GM21737 (cell line): ENCODE data around the gene CAMTA1.

ENCODE experiments used
- ATAC-seq: cut with Tn5 transposase; IDR thresholded peaks from one replicate; pipeline ENCODE4 v1.9.1; 2021; ENCODE audit warnings: mild to moderate bottlenecking, moderate library complexity; ENCODE audit not compliant: unreplicated experiment

The CAMTA1 gene

GRCh38 chr1:7177021-7177420, 391.8 kb downstream of the CAMTA1 start:
- no peak for ATAC-seq

- no peak for ATAC-seq
Measured at GRCh38 chr1:7177438-7178146, 392.3 kb downstream of the CAMTA1 start.

- no peak for ATAC-seq
Measured at GRCh38 chr1:7178336-7178735, 393.1 kb downstream of the CAMTA1 start.

GRCh38 chr1:7178741-7179140, 393.5 kb downstream of the CAMTA1 start:
- ATAC-seq: no peak

- no peak for ATAC-seq
Measured at GRCh38 chr1:7185721-7186120, 400.5 kb downstream of the CAMTA1 start.

- ATAC-seq: no peak
Measured at GRCh38 chr1:7186382-7187111, 401.3 kb downstream of the CAMTA1 start.

GRCh38 chr1:7187112-7187493, 401.8 kb downstream of the CAMTA1 start:
- no peak for ATAC-seq

- ATAC-seq: no peak
Measured at GRCh38 chr1:7190261-7190660, 405.0 kb downstream of the CAMTA1 start.

GRCh38 chr1:7192453-7192852, 407.2 kb downstream of the CAMTA1 start:
- no peak for ATAC-seq

GRCh38 chr1:7196036-7196911, 411.0 kb downstream of the CAMTA1 start:
- no peak for ATAC-seq

GRCh38 chr1:7198664-7199063, 413.4 kb downstream of the CAMTA1 start:
- no peak for ATAC-seq

GRCh38 chr1:7199077-7199779, 414.0 kb downstream of the CAMTA1 start:
- no peak for ATAC-seq

GRCh38 chr1:7207875-7208646, 422.8 kb downstream of the CAMTA1 start:
- ATAC-seq: no peak

GRCh38 chr1:7208647-7209180, 423.5 kb downstream of the CAMTA1 start:
- ATAC-seq: no peak

- no peak for ATAC-seq
Measured at GRCh38 chr1:7209336-7209735, 424.1 kb downstream of the CAMTA1 start.

GRCh38 chr1:7218210-7218832, 433.1 kb downstream of the CAMTA1 start:
- no peak for ATAC-seq

- ATAC-seq: no peak
Measured at GRCh38 chr1:7219031-7219430, 433.8 kb downstream of the CAMTA1 start.

- no peak for ATAC-seq
Measured at GRCh38 chr1:7220007-7220406, 434.8 kb downstream of the CAMTA1 start.

GRCh38 chr1:7220712-7221252, 435.5 kb downstream of the CAMTA1 start:
- no peak for ATAC-seq
